ENCODE results near the gene ADAMTS2.

GRCh38 chr5:179278546-179278945 is 66.7 kb downstream of the ADAMTS2 start:
- no peak for TF ChIP-seq EZH2phosphoT487 (conservative IDR thresholded peaks at IDR 0.05; ENCODE audit: low read length)
- TF ChIP-seq CTCF (IDR thresholded peaks at IDR 0.05; ENCODE audit: insufficient read depth, low read length, poor library complexity, severe bottlenecking), result no peak
